SU-DHL-6 (cell line): ENCODE measurements around the gene HERC5.
A peak's percentile ranks its signal among the peaks of the same experiment; 100 is the strongest.

Experiments used
- H2AFZ ChIP-seq: fragments of 200-600 bp; sonication (generic); 2 replicates; pipeline ENCODE4 v1.6.1; 2014; ENCODE audit warnings: low read depth, mild to moderate bottlenecking, moderate library complexity, mixed read lengths, antibody characterized with exemption, low read length; ENCODE audit not compliant: severe bottlenecking
- H3F3A ChIP-seq: fragments of 200-600 bp; shearing (Covaris generic); 2 replicates; pipeline ENCODE4 v1.6.0; 2016; ENCODE audit warnings: antibody characterized with exemption, mild to moderate bottlenecking; ENCODE audit not compliant: insufficient read depth
- H3K27ac ChIP-seq: fragments of 200-600 bp; sonication (generic); 2 replicates; pipeline ENCODE4 v1.5.1; 2016; ENCODE audit warnings: low read depth, mild to moderate bottlenecking, low read length, moderate library complexity, mixed read lengths
- H3K27me3 ChIP-seq: fragments of 200-600 bp; sonication (generic), shearing (Covaris generic); 2 replicates; pipeline ENCODE4 v1.6.0; 2014; ENCODE audit warnings: mild to moderate bottlenecking, low read length
- H3K36me3 ChIP-seq: fragments of 200-600 bp; sonication (generic); 2 replicates; pipeline ENCODE4 v1.6.1; 2014; ENCODE audit warnings: mild to moderate bottlenecking, low read length, mixed read lengths
- H3K4me2 ChIP-seq: fragments of 300-600, 200-600 bp; shearing (Covaris generic), sonication (generic); 2 replicates; pipeline ENCODE4 v1.6.0; 2014; ENCODE audit warnings: low read length, low read depth, mild to moderate bottlenecking; ENCODE audit not compliant: poor library complexity, severe bottlenecking
- H3K4me3 ChIP-seq: fragments of 200-600 bp; sonication (generic); 2 replicates; pipeline ENCODE4 v1.5.1; 2014; ENCODE audit warnings: antibody characterized with exemption, low read length, mild to moderate bottlenecking, mixed read lengths; ENCODE audit not compliant: insufficient read depth, poor library complexity, severe bottlenecking
- H3K79me2 ChIP-seq: fragments of 200-600 bp; sonication (generic); 2 replicates; pipeline ENCODE4 v1.6.1; 2014; ENCODE audit warnings: mild to moderate bottlenecking, low read length, moderate library complexity; ENCODE audit not compliant: insufficient read depth
- H3K9ac ChIP-seq: fragments of 200-600 bp; sonication (generic); 2 replicates; pipeline ENCODE4 v1.7.0; 2014; ENCODE audit warnings: mild to moderate bottlenecking, low read length
- H3K9me2 ChIP-seq: fragments of 200-600 bp; sonication (generic); replicated peaks from 2 replicates; pipeline ENCODE4 v1.6.1; 2014; ENCODE audit warnings: low read length; ENCODE audit not compliant: insufficient read depth
- H3K9me3 ChIP-seq: fragments of 200-600 bp; sonication (generic); 2 replicates; pipeline ENCODE4 v1.6.1; 2014; ENCODE audit warnings: low read length, mixed read lengths; ENCODE audit not compliant: insufficient read depth
- H4K20me1 ChIP-seq: fragments of 200-600 bp; sonication (generic); 2 replicates; pipeline ENCODE4 v1.6.1; 2014; ENCODE audit warnings: low read depth, mild to moderate bottlenecking, antibody characterized with exemption, low read length, moderate library complexity, mixed read lengths
- CTCF ChIP-seq: fragments of 200-600 bp; sonication (generic); IDR thresholded peaks from one replicate; pipeline ENCODE4 v1.5.1; 2017; ENCODE audit warnings: antibody characterized with exemption, mild to moderate bottlenecking, low read length, moderate library complexity; ENCODE audit not compliant: insufficient read depth, poor library complexity, severe bottlenecking
- EZH2phosphoT487 ChIP-seq: fragments of 200-600 bp; sonication (generic), shearing (Covaris generic); conservative IDR thresholded peaks from 2 replicates; pipeline ENCODE4 v1.6.1; 2018; ENCODE audit warnings: mild to moderate bottlenecking, antibody characterized with exemption, low read length, moderate library complexity, mixed read lengths

HERC5 gene

GRCh38 chr4:88522702-88523324, 65.9 kb downstream of the HERC5 start:
- H2AFZ ChIP-seq = peak overlapping the region; percentile 82
- no peak overlapping the region for H3K27ac ChIP-seq
- H3K9me3 ChIP-seq = no peaks in the 10 kb centered on the region
- H3F3A ChIP-seq = no peaks in the 10 kb centered on the region
- H3K4me3 ChIP-seq = peak overlapping the region; percentile 61
- H3K4me2 ChIP-seq = peak overlapping the region; percentile 53
- TF ChIP-seq CTCF (no peak), EZH2phosphoT487 (no peak)
- H3K9ac ChIP-seq = peak overlapping the region; percentile 61
- H4K20me1 ChIP-seq = no peaks in the 10 kb centered on the region
- H3K27me3 ChIP-seq = no peaks in the 10 kb centered on the region
- H3K9me2 ChIP-seq = no peaks in the 10 kb centered on the region
- no peaks in the 10 kb centered on the region for H3K36me3 ChIP-seq
- no peaks in the 10 kb centered on the region for H3K79me2 ChIP-seq

GRCh38 chr4:88523325-88524129, 66.6 kb downstream of the HERC5 start, which contains the start of gene PYURF:
Gene PYURF, minus strand, starts transcription at chr4:88523776. Its CDS starts 76 bp downstream, at chr4:88523700.
- no peaks in the 10 kb centered on the region for H3F3A ChIP-seq
- H4K20me1 ChIP-seq = no peaks in the 10 kb centered on the region
- no peaks in the 10 kb centered on the region for H3K36me3 ChIP-seq
- no peaks in the 10 kb centered on the region for H3K9me3 ChIP-seq
- peak within 1 kb of the TSS; percentile 53 for H3K4me2 ChIP-seq
- no peaks in the 10 kb centered on the region for H3K79me2 ChIP-seq
- peak within 1 kb of the TSS; percentile 61 for H3K4me3 ChIP-seq
- no peaks in the 10 kb centered on the region for H3K9me2 ChIP-seq
- no peaks in the 10 kb centered on the region for H3K27me3 ChIP-seq
- peak within 1 kb of the TSS; percentile 61 for H3K9ac ChIP-seq
- TF ChIP-seq EZH2phosphoT487 = no peak
- TF ChIP-seq CTCF = no peak
- peak within 1 kb of the TSS; percentile 82 for H2AFZ ChIP-seq
- no peak within 1 kb of the TSS for H3K27ac ChIP-seq

GRCh38 chr4:88524171-88524570, 67.3 kb downstream of the HERC5 start:
- no peak overlapping the region for H3K9ac ChIP-seq
- no peaks in the 10 kb centered on the region for H3K36me3 ChIP-seq
- no peak for TF ChIP-seq CTCF
- no peak for TF ChIP-seq EZH2phosphoT487
- no peak overlapping the region for H3K4me2 ChIP-seq
- no peaks in the 10 kb centered on the region for H3K9me2 ChIP-seq
- no peaks in the 10 kb centered on the region for H3K9me3 ChIP-seq
- no peaks in the 10 kb centered on the region for H3K79me2 ChIP-seq
- H3F3A ChIP-seq = no peaks in the 10 kb centered on the region
- H4K20me1 ChIP-seq = no peaks in the 10 kb centered on the region
- H3K4me3 ChIP-seq = no peak overlapping the region
- H3K27ac ChIP-seq = no peak overlapping the region
- H3K27me3 ChIP-seq = no peaks in the 10 kb centered on the region
- H2AFZ ChIP-seq = peak overlapping the region; percentile 82
